K562 (cell line): ENCODE data around the gene KIR3DL1. TPM values are rescaled to one million over a fixed set of nuclear protein-coding genes. Genes with fewer than 3 reads are reported as not detected.

Experiments used
- ATAC-seq: fragments of 200-7000 bp; cut with Tn5 transposase; 3 replicates; pipeline ENCODE4 v1.9.1; 2020; ENCODE audit warnings: moderate library complexity
- BruUV-seq: library from RNA; stranded (reverse); fragments of 400-500 nt; replicated peaks from 2 replicates; lab custom pipeline; 2021; lab: Mats Ljungman, UMichigan
- CTCF ChIA-PET: fragments of 300-600 bp; formaldehyde crosslinking; extraction: SDS; loops from one replicate; lab custom pipeline; 2021; ENCODE audit warnings: low intra/inter-chr PET ratio; lab: Yijun Ruan, JAX
- POLR2A ChIA-PET: fragments of 300-600, 350-650 bp; sonication (Branson Sonifier 250); formaldehyde crosslinking; extraction: SDS; loops from one replicate; lab custom pipeline; 2021; ENCODE audit warnings: antibody characterized with exemption, inconsistent platforms; lab: Yijun Ruan, JAX
- DNase-seq, 4 experiments: peaks; one replicate each; pipeline versions ENCODE4 v3.0.0 to v3.0.0-alpha.2; 2011 to 2018; ENCODE audit warnings: low spot score in 3 of 4, mixed read lengths in 3 of 4; ENCODE audit errors: extremely low read depth in 1 of 4
- FAIRE-seq: peaks from 2 replicates; lab custom pipeline; 2011; peaks lifted over from hg19 to GRCh38; lab: Jason Lieb, UNC
- H2AFZ ChIP-seq: 2 replicates; pipeline ENCODE4 v1.6.0; 2011; ENCODE audit warnings: low read depth, low read length, control low read depth, inconsistent platforms
- H3K27ac ChIP-seq: fragments of 200-600 bp; 3 replicates; pipeline ENCODE4 v1.8.0; 2011; ENCODE audit warnings: low read depth, mild to moderate bottlenecking, control low read depth, inconsistent platforms, low read length, moderate library complexity, mixed read lengths; ENCODE audit errors: extremely low read depth
- H3K27me3 ChIP-seq, 2 experiments: fragments of 300-600 bp in 1 of 2; 2 replicates in 1 of 2; 3 replicates in 1 of 2; pipeline versions ENCODE4 v1.6.0 to v1.8.0; 2011; ENCODE audit warnings: inconsistent platforms in 2 of 2, low read length in 2 of 2, mild to moderate bottlenecking in 1 of 2, mixed read lengths in 1 of 2, moderate library complexity in 1 of 2; ENCODE audit not compliant: control insufficient read depth in 2 of 2, insufficient read depth in 2 of 2
- H3K36me3 ChIP-seq: fragments of 300-600 bp; 3 replicates; pipeline ENCODE4 v1.8.0; 2011; ENCODE audit warnings: mild to moderate bottlenecking, low read length, inconsistent platforms; ENCODE audit not compliant: control insufficient read depth, insufficient read depth
- H3K4me1 ChIP-seq, 2 experiments: fragments of 200-600 bp in 1 of 2; replicated peaks in 1 of 2; 2 replicates in 1 of 2; 3 replicates in 1 of 2; pipeline versions ENCODE4 v1.5.1 to v1.8.0; 2011; ENCODE audit warnings: inconsistent platforms in 2 of 2, low read length in 2 of 2, mild to moderate bottlenecking in 1 of 2, mixed read lengths in 1 of 2, moderate library complexity in 1 of 2; ENCODE audit not compliant: control insufficient read depth in 2 of 2, insufficient read depth in 2 of 2
- H3K4me2 ChIP-seq: 2 replicates; pipeline ENCODE4 v1.6.1; 2011; ENCODE audit warnings: low read length, control low read depth, inconsistent platforms, mixed read lengths; ENCODE audit not compliant: insufficient read depth
- H3K4me3 ChIP-seq: fragments of 200-600 bp; sonication (generic), shearing (Covaris generic); 2 replicates; pipeline ENCODE4 v1.5.1; 2016; ENCODE audit warnings: control low read depth, inconsistent platforms
- H3K79me2 ChIP-seq: fragments of 200-600 bp; 3 replicates; pipeline ENCODE4 v1.8.0; 2011; ENCODE audit warnings: low read length, inconsistent platforms; ENCODE audit not compliant: control insufficient read depth, insufficient read depth
- H3K9ac ChIP-seq, 2 experiments: 2 replicates each; pipeline versions ENCODE4 v1.6.0 to v1.6.1; 2011; ENCODE audit warnings: low read depth in 2 of 2, low read length in 2 of 2, control low read depth in 1 of 2, inconsistent platforms in 1 of 2, mild to moderate bottlenecking in 1 of 2, mixed read lengths in 1 of 2; ENCODE audit not compliant: insufficient read depth in 1 of 2
- H3K9me1 ChIP-seq: one replicate; pipeline ENCODE4 v1.6.0; 2011; ENCODE audit warnings: inconsistent platforms, mild to moderate bottlenecking, low read length, moderate library complexity; ENCODE audit not compliant: control insufficient read depth, insufficient read depth
- H3K9me3 ChIP-seq: replicated peaks from 2 replicates; pipeline ENCODE4 v1.5.1; 2011; ENCODE audit warnings: low read depth, low read length, inconsistent platforms; ENCODE audit not compliant: control insufficient read depth, insufficient read depth
- H4K20me1 ChIP-seq: replicated peaks from 2 replicates; pipeline ENCODE4 v1.6.1; 2011; ENCODE audit warnings: low read length, inconsistent platforms, mixed read lengths; ENCODE audit not compliant: control insufficient read depth, insufficient read depth
- ARID1B ChIP-seq: fragments of 450-650 bp; IDR thresholded peaks from 2 replicates; pipeline ENCODE4 v1.6.1; 2016; ENCODE audit warnings: antibody characterized with exemption, mild to moderate bottlenecking, inconsistent platforms
- BACH1 ChIP-seq: fragments of 200-800 bp; sonication (Bioruptor generic); IDR thresholded peaks from 2 replicates; pipeline ENCODE4 v1.6.1; 2016; ENCODE audit warnings: missing genetic modification characterization, missing compliant biosample characterization
- CBFA2T2 ChIP-seq: fragments of 450-650 bp; conservative IDR thresholded peaks from 2 replicates; pipeline ENCODE4 v1.6.1; 2017; ENCODE audit warnings: mild to moderate bottlenecking
- CREM ChIP-seq: IDR thresholded peaks from 2 replicates; pipeline ENCODE4 v1.6.1; 2014; ENCODE audit warnings: antibody characterized with exemption, low read depth
- EWSR1 ChIP-seq: fragments of 450-650 bp; IDR thresholded peaks from 2 replicates; pipeline ENCODE4 v1.6.1; 2018; ENCODE audit warnings: borderline replicate concordance, mild to moderate bottlenecking, low read depth, moderate library complexity; ENCODE audit not compliant: partially characterized antibody
- HNRNPLL ChIP-seq: fragments of 200-400 bp; formaldehyde crosslinking; IDR thresholded peaks from 2 replicates; pipeline ENCODE4 v1.6.1; 2017; ENCODE audit warnings: low read length, low read depth, mild to moderate bottlenecking; ENCODE audit not compliant: poor library complexity, severe bottlenecking
- KLF13 ChIP-seq: fragments of 450-650 bp; IDR thresholded peaks from 2 replicates; pipeline ENCODE4 v1.6.1; 2016; ENCODE audit warnings: missing genetic modification characterization, low read depth, mild to moderate bottlenecking, missing compliant biosample characterization, moderate library complexity, borderline replicate concordance
- MAZ ChIP-seq, 2 experiments: fragments of 450-650 bp in 1 of 2; sonication (generic) in 1 of 2; formaldehyde crosslinking; IDR thresholded peaks in 1 of 2; conservative IDR thresholded peaks in 1 of 2; 2 replicates each; pipeline versions ENCODE4 v1.4.0 to v1.5.0; 2020; ENCODE audit warnings: mild to moderate bottlenecking in 1 of 2, missing genetic modification reagents in 1 of 2
- NEUROD1 ChIP-seq: fragments of 150-350 bp; IDR thresholded peaks from 2 replicates; pipeline ENCODE4 v1.6.1; 2014; ENCODE audit warnings: borderline replicate concordance, low read length, low read depth; ENCODE audit not compliant: partially characterized antibody
- PATZ1 ChIP-seq: fragments of 250-450 bp; sonication (Bioruptor Pico); IDR thresholded peaks from 2 replicates; pipeline ENCODE4 v1.5.0; 2020; ENCODE audit warnings: mild to moderate bottlenecking, borderline replicate concordance
- PCBP1 ChIP-seq: fragments of 200-400 bp; formaldehyde crosslinking; IDR thresholded peaks from 2 replicates; pipeline ENCODE4 v1.6.1; 2018; ENCODE audit warnings: mild to moderate bottlenecking, low read depth, low read length; ENCODE audit not compliant: poor library complexity, severe bottlenecking
- PML ChIP-seq: IDR thresholded peaks from 2 replicates; pipeline ENCODE4 v1.6.1; 2012; ENCODE audit warnings: low read length, inconsistent platforms
- POLR2AphosphoS2 ChIP-seq: IDR thresholded peaks from 2 replicates; pipeline ENCODE4 v1.6.1; 2012; ENCODE audit warnings: low read length, improper control_type of control experiment
- RBM34 ChIP-seq: fragments of 200-400 bp; formaldehyde crosslinking; IDR thresholded peaks from 2 replicates; pipeline ENCODE4 v1.6.1; 2018; ENCODE audit warnings: low read length, borderline replicate concordance; ENCODE audit not compliant: insufficient read depth
- SMC3 ChIP-seq: conservative IDR thresholded peaks from 2 replicates; pipeline ENCODE4 v1.6.1; 2011; ENCODE audit warnings: low read depth, low read length, improper control_type of control experiment; ENCODE audit not compliant: insufficient read depth
- SRSF3 ChIP-seq: fragments of 200-400 bp; formaldehyde crosslinking; IDR thresholded peaks from 2 replicates; pipeline ENCODE4 v1.6.1; 2016; ENCODE audit warnings: mild to moderate bottlenecking, low read length, moderate library complexity; ENCODE audit not compliant: insufficient read depth
- TAF15 ChIP-seq: fragments of 200-400 bp; formaldehyde crosslinking; IDR thresholded peaks from 2 replicates; pipeline ENCODE4 v1.6.1; 2017; ENCODE audit warnings: mild to moderate bottlenecking, low read depth, low read length, moderate library complexity
- TARDBP ChIP-seq: fragments of 450-650 bp; IDR thresholded peaks from 2 replicates; pipeline ENCODE4 v1.6.1; 2016
- TCF7L2 ChIP-seq: fragments of 150-350 bp; IDR thresholded peaks from 2 replicates; pipeline ENCODE4 v1.6.1; 2016; ENCODE audit warnings: low read depth, mild to moderate bottlenecking, low read length, moderate library complexity
- ZNF263 ChIP-seq: sonication (generic); formaldehyde crosslinking; IDR thresholded peaks from 2 replicates; pipeline ENCODE4 v1.8.0; 2022; ENCODE audit warnings: mild to moderate bottlenecking, missing genetic modification reagents, borderline replicate concordance
- WGBS: fragments of 100-300 bp; shearing (Covaris generic); methylation state at CpG from one replicate; pipeline ENCODE4 v1.1.6; 2016; ENCODE audit warnings: low coverage, mixed read lengths; ENCODE audit not compliant: insufficient coverage; ENCODE audit errors: missing lambda C conversion rate; 5-methylcytosine and 5-hydroxymethylcytosine counted together
- in situ Hi-C: fragments of 300-500 bp; cut with MboI; formaldehyde crosslinking; loops from 4 replicates; pipeline ENCODE4 v1.15.0; 2018; ENCODE audit warnings: inconsistent platforms, mixed read lengths
- intact Hi-C: fragments of 100-400 bp; cut with micrococcal nuclease; formaldehyde crosslinking; loops from 2 replicates; pipeline ENCODE4 v1.14.2; 2022
- polyA plus RNA-seq, 8 experiments: library from polyadenylated mRNA; depleted of rRNA in 4 of 8; stranded (reverse) in 5 of 8; unstranded in 3 of 8; fragments of >200 nt; fragmentation: Nextera tagmentation in 2 of 8; fragmentation: Illumina TruSeq in 1 of 8; extraction: Ambion mirVana in 2 of 8; extraction: Trizol in 1 of 8; gene quantifications; 2 replicates each; pipeline versions ENCODE4 v1.2.1 to v1.2.3, GENCODE V29; 2011 to 2014; ENCODE audit warnings: inconsistent platforms in 1 of 8, missing spikeins in 1 of 8
- total RNA-seq, 7 experiments: library from RNA; depleted of rRNA in 6 of 7; stranded (reverse); fragments of >200 nt in 6 of 7; fragmentation: Illumina TruSeq in 2 of 7; extraction: Trizol in 2 of 7; gene quantifications; 2 replicates each; pipeline versions ENCODE4 v1.2.1 to v1.2.3, GENCODE V29; 2011 to 2021; ENCODE audit warnings: low replicate concordance in 1 of 7

The KIR3DL1 gene
- total and polyA plus RNA-seq, 9 of the 15 experiments (the other 6 are each of a cell fraction or from before 2014, with no cell fraction given) = not detected

GRCh38 chr19:54817670-54818536 lies 1.6 kb downstream of the KIR3DL1 start:
- ChIA-PET POLR2A (no interaction called here), CTCF (no interaction called here)
- FAIRE-seq (no peak), ATAC-seq (no peak), DNase-seq (no peak)
- H3K4me2 ChIP-seq = no peak overlapping the region
- intact Hi-C loops = no loop called here
- H3K4me3 ChIP-seq = no peak overlapping the region
- peaks cover 0 to 18% of the 10 kb centered on the region in 2 experiments; a peak in 2 of 5 replicates for H3K27me3 ChIP-seq
- no peaks in the 10 kb centered on the region for H3K79me2 ChIP-seq
- no peak overlapping the region for H3K27ac ChIP-seq
- no peak overlapping the region for H2AFZ ChIP-seq
- H3K9ac ChIP-seq = no peak overlapping the region
- in situ Hi-C loops = no loop called here
- no peaks in the 10 kb centered on the region for H3K9me3 ChIP-seq
- TF ChIP-seq NEUROD1 = no peak
- TF ChIP-seq POLR2AphosphoS2 = no peak
- TF ChIP-seq SRSF3 = no peak
- TF ChIP-seq PML = no peak
- TF ChIP-seq CREM = no peak
- no peak for TF ChIP-seq EWSR1
- TF ChIP-seq TAF15 = no peak
- TF ChIP-seq HNRNPLL = no peak
- no peak for TF ChIP-seq PATZ1 (CRISPR knock-in tag)
- TF ChIP-seq RBM34 = no peak
- TF ChIP-seq KLF13 (tag) = no peak
- no peak for TF ChIP-seq TCF7L2
- TF ChIP-seq ZNF263 (CRISPR knock-in tag) = no peak
- no peak for TF ChIP-seq PCBP1
- TF ChIP-seq SMC3 = no peak
- TF ChIP-seq BACH1 (tag) = no peak
- no peak for TF ChIP-seq CBFA2T2
- TF ChIP-seq TARDBP = no peak
- TF ChIP-seq ARID1B = no peak
- TF ChIP-seq MAZ (CRISPR knock-in tag; conservative IDR thresholded peaks at IDR 0.05 in 1 of 2, IDR thresholded peaks at IDR 0.05 in 1 of 2) = no peak
- WGBS = 5% methylated on average over 15 of the region's 15 CpGs
- H3K4me1 ChIP-seq = no peaks in the 10 kb centered on the region; a peak in 1 of 5 replicates
- H3K9me1 ChIP-seq = no peaks in the 10 kb centered on the region
- H3K36me3 ChIP-seq = no peaks in the 10 kb centered on the region
- no TSS peak for BruUV-seq
- H4K20me1 ChIP-seq = no peaks in the 10 kb centered on the region
